Stimulated activated naive B cell treated with anti-CD40 and anti-IgM and Interleukin-4, amounts not matched to agents 10 μg/mL and 1 μg/mL and 100 μg/mL, for 72 hours (primary cell): ENCODE measurements around the gene POPDC3.
"Not testable (repeated sequence)": the region's sequence is repeated elsewhere in the genome, so short reads cannot be mapped to it uniquely, and the experiment has no call there.

Source experiments
- ATAC-seq, 2 donors: fragments of 150-1000 bp; cut with Tn5 transposase; replicated peaks; 2 replicates each; pipeline ENCODE4 v1.10.0; 2021; ENCODE audit warnings: moderate library complexity in 1 of 2
- DNase-seq: peaks from one replicate; pipeline ENCODE4 v3.0.0; 2021
- H3K27ac Mint-ChIP-seq: one replicate; pipeline ENCODE4 v1.8.0; 2022; ENCODE audit warnings: mild to moderate bottlenecking, mixed read lengths
- H3K27me3 Mint-ChIP-seq, 2 donors: one replicate each; pipeline ENCODE4 v1.8.0; 2022; ENCODE audit warnings: mixed read lengths in 2 of 2
- H3K36me3 Mint-ChIP-seq, 2 donors: one replicate each; pipeline ENCODE4 v1.8.0; 2022; ENCODE audit warnings: mixed read lengths in 2 of 2, mild to moderate bottlenecking in 1 of 2
- H3K4me1 Mint-ChIP-seq, 2 donors: one replicate each; pipeline ENCODE4 v1.8.0; 2022; ENCODE audit warnings: mixed read lengths in 2 of 2, mild to moderate bottlenecking in 1 of 2
- H3K4me3 Mint-ChIP-seq, 2 donors: one replicate each; pipeline ENCODE4 v1.8.0; 2022; ENCODE audit warnings: mild to moderate bottlenecking in 2 of 2, mixed read lengths in 2 of 2, moderate library complexity in 1 of 2
- H3K9me3 Mint-ChIP-seq, 2 donors: one replicate each; pipeline ENCODE4 v1.8.0; 2022; ENCODE audit warnings: mixed read lengths in 2 of 2, mild to moderate bottlenecking in 1 of 2

POPDC3 gene, protein sequence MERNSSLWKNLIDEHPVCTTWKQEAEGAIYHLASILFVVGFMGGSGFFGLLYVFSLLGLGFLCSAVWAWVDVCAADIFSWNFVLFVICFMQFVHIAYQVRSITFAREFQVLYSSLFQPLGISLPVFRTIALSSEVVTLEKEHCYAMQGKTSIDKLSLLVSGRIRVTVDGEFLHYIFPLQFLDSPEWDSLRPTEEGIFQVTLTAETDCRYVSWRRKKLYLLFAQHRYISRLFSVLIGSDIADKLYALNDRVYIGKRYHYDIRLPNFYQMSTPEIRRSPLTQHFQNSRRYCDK

GRCh38 chr6:105179244-105180065 is at the start of gene POPDC3:
TSS of gene POPDC3 (minus strand) at chr6:105180014. CDS start at chr6:105161909, 18,105 bp downstream.
- Mint-ChIP-seq H3K27ac (no peak within 1 kb of the TSS), H3K4me3 (peak within 1 kb of the TSS; percentile 55 to 60), H3K36me3 (no peaks in the 10 kb centered on the region), H3K4me1 (peaks cover 2 to 6% of the 10 kb centered on the region in 2 donors), H3K27me3 (peaks cover 38 to 60% of the 10 kb centered on the region in 2 donors), H3K9me3 (no peaks in the 10 kb centered on the region)
- no peak for DNase-seq
- peak; percentile 50 to 56 for ATAC-seq

GRCh38 chr6:105227295-105227767 is 47.5 kb upstream of the POPDC3 start:
- no peak for ATAC-seq
- no peak for DNase-seq
- no peak overlapping the region for H3K4me3 Mint-ChIP-seq
- peaks cover 14 to 17% of the 10 kb centered on the region in 2 donors for H3K27me3 Mint-ChIP-seq
- H3K9me3 Mint-ChIP-seq, result peaks cover 4 to 6% of the 10 kb centered on the region in 2 donors
- no peaks in the 10 kb centered on the region for H3K4me1 Mint-ChIP-seq
- H3K27ac Mint-ChIP-seq, result no peak overlapping the region
- H3K36me3 Mint-ChIP-seq, result no peaks in the 10 kb centered on the region

DNA sequence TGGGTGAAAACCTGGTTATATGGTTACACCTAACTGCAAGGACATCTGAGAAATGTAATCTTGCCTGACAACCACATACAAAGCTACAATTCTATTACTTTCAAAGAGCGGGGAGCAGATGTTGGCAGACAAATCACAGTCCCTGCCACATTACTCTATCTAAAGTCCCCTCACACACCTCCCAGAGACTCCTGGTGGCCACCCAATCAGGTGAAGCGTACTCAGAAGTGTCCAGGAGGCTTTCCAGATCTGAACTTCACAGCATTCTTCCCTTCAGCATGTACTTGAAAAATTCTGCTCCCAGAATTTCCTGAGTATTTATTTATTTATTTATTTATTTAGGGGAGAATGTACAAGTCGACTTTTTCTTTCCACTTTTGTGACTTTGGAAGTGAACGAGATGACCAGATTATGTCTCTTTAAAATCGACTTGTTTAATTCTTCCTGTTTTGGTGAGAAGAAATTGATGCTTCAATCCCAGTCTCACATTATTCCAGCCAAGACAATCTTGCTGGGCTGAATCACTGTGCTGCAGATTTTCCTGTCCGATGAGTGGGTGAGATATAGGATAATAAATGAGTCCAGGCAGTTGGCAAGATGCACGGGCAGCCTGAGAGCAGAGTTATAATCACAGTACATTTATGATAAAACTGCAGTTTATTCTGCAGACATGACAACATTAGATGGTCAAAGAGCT is 46.9 kb upstream of the POPDC3 start:
- Mint-ChIP-seq H3K9me3 (peaks cover 4 to 6% of the 10 kb centered on the region in 2 donors), H3K4me3 (no peak overlapping the region), H3K27ac (no peak overlapping the region), H3K27me3 (peaks cover 12 to 14% of the 10 kb centered on the region in 2 donors), H3K4me1 (no peaks in the 10 kb centered on the region), H3K36me3 (no peaks in the 10 kb centered on the region)
- DNase-seq (no peak), ATAC-seq (no peak)

DNA sequence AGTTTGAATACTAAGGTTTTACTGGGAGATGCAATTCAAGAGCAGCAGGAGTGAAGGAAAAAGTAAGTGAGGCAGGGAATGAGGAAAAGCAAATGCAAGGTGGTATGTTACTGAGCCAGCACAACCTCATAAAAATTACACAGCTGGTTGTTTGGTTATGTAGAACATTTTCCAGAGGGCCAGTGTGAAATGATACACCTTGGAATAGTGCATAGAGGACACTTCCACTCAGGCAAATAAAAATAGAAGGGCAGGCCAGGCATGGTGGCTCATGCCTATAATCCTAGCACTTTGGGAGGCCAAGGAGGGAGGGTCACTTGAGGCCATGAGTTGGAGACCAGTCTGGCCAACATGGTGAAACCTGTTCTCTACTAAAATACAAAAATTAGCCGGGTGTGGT is 43.4 kb upstream of the POPDC3 start:
- Mint-ChIP-seq H3K36me3 (no peaks in the 10 kb centered on the region), H3K9me3 (no peaks in the 10 kb centered on the region), H3K4me1 (no peaks in the 10 kb centered on the region), H3K27ac (no peak overlapping the region), H3K4me3 (no peak overlapping the region), H3K27me3 (no peaks in the 10 kb centered on the region)
- ATAC-seq (no peak), DNase-seq (no peak)

DNA sequence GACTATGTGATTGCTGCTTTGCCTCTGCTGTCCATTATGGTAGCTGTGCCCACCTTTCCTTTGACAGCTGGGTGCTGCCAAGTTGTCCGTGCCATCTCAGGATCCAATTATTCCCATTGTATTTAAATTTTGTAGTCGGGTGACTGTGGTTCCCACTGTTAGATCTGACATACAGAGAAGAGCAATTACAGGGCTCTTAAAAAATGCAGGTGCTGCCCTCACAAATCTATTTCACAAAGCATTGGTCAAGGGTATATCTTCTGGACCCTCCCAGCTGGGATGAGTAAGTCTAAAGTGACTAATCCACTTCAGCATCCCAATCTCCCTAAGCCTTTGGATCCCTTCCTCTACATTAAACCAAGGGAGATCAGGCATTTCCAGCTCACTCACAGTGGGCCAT is 41.4 kb upstream of the POPDC3 start:
- not testable (repeated sequence) for H3K9me3 Mint-ChIP-seq, ATAC-seq, H3K4me1 Mint-ChIP-seq, H3K27ac Mint-ChIP-seq, H3K27me3 Mint-ChIP-seq, H3K36me3 Mint-ChIP-seq, DNase-seq, H3K4me3 Mint-ChIP-seq

- no peaks in the 10 kb centered on the region for H3K36me3 Mint-ChIP-seq
- H3K27me3 Mint-ChIP-seq, result peaks cover 0 to 4% of the 10 kb centered on the region in 2 donors
- DNase-seq, result no peak
Measured at GRCh38 chr6:105220186-105220585, 40.4 kb upstream of the POPDC3 start.

GRCh38 chr6:105219218-105219617 is 39.4 kb upstream of the POPDC3 start:
- not testable (repeated sequence) for H3K27me3 Mint-ChIP-seq, H3K27ac Mint-ChIP-seq, H3K9me3 Mint-ChIP-seq, ATAC-seq, H3K4me1 Mint-ChIP-seq, DNase-seq, H3K36me3 Mint-ChIP-seq, H3K4me3 Mint-ChIP-seq

More at GRCh38 chr6:105220186-105220585, 40.4 kb upstream of the POPDC3 start:
- H3K27ac Mint-ChIP-seq, result no peak overlapping the region
- ATAC-seq, result no peak
- no peaks in the 10 kb centered on the region for H3K4me1 Mint-ChIP-seq
- no peaks in the 10 kb centered on the region for H3K9me3 Mint-ChIP-seq
- no peak overlapping the region for H3K4me3 Mint-ChIP-seq

DNA sequence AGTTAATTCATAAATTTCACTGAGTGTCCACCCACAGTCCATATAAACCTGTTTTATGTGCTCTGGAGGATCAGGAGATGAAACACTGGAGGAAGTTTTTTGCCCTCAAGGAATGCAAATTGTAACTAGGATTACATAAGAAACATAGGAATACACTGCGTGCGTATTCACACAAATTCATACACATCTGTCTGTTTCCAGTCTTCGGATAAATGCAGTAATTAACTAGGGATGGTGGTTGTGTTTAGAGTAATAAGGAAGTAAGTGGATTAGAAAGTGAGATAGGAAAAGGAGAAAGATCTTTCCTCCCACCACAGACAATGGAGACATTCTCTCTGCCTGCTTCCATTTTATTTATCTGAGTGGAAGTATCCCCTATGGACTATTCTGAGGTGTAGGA is 35.7 kb upstream of the POPDC3 start:
- Mint-ChIP-seq H3K27me3 (peaks cover 0 to 4% of the 10 kb centered on the region in 2 donors), H3K4me1 (no peaks in the 10 kb centered on the region), H3K4me3 (no peak overlapping the region), H3K27ac (no peak overlapping the region), H3K9me3 (no peaks in the 10 kb centered on the region), H3K36me3 (no peaks in the 10 kb centered on the region)
- no peak for DNase-seq
- no peak for ATAC-seq

DNA sequence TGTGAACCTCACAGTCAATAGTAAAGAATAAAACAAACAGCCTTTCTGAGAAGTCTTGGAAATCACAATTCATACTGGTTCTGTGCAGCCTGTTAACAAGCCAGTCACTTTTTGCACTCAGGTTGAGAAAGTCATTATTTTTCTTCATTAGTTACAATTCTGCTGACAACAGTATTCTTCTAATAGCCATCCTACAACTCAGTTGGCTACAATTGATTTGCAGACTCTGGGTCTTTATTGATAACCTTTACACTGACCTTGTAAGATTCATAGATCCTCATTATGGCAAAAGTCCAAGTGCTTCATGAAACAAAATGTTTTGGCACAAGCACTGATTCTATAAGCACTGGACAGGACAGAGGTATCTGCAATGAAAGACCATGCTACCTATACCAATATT is 34.9 kb upstream of the POPDC3 start:
- Mint-ChIP-seq H3K4me3 (no peak overlapping the region), H3K4me1 (no peaks in the 10 kb centered on the region), H3K36me3 (no peaks in the 10 kb centered on the region), H3K27ac (no peak overlapping the region), H3K9me3 (no peaks in the 10 kb centered on the region), H3K27me3 (peaks cover 0 to 4% of the 10 kb centered on the region in 2 donors)
- no peak for DNase-seq
- no peak for ATAC-seq

DNA sequence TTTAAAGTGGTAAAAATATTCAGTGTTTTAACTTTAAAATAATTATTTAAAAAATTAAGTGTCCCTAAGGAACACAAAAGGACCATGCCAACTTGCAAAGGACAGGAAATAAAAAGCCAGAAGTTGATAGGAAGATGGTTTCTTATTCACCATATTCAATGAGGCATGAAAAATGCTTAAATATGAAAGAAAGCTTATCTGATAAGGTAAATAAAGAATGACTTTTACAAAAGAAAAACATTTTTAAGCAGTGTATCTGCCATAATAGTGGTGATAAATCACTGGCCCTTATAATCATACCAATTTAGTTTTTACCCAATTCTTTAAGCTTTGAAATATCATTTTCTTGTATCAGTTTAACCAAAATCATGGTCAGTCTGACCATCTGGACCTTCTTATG is 33.5 kb upstream of the POPDC3 start:
- no peak overlapping the region for H3K4me3 Mint-ChIP-seq
- ATAC-seq (no peak), DNase-seq (no peak)
- H3K4me1 Mint-ChIP-seq, result no peaks in the 10 kb centered on the region
- H3K27me3 Mint-ChIP-seq, result peaks cover 0 to 4% of the 10 kb centered on the region in 2 donors
- no peak overlapping the region for H3K27ac Mint-ChIP-seq
- H3K36me3 Mint-ChIP-seq, result no peaks in the 10 kb centered on the region
- no peaks in the 10 kb centered on the region for H3K9me3 Mint-ChIP-seq

- DNase-seq (no peak), ATAC-seq (peak; percentile 31 to 47)
- Mint-ChIP-seq H3K9me3 (no peaks in the 10 kb centered on the region), H3K27ac (no peak overlapping the region), H3K4me3 (no peak overlapping the region), H3K36me3 (no peaks in the 10 kb centered on the region), H3K4me1 (no peaks in the 10 kb centered on the region), H3K27me3 (peaks cover 0 to 4% of the 10 kb centered on the region in 2 donors)
Measured at GRCh38 chr6:105212587-105212986, 32.8 kb upstream of the POPDC3 start.

GRCh38 chr6:105211831-105212230 is 32.0 kb upstream of the POPDC3 start:
- H3K27me3 Mint-ChIP-seq, result peaks cover 0 to 4% of the 10 kb centered on the region in 2 donors
- no peak overlapping the region for H3K4me3 Mint-ChIP-seq
- no peaks in the 10 kb centered on the region for H3K9me3 Mint-ChIP-seq
- no peak for DNase-seq
- H3K4me1 Mint-ChIP-seq, result no peaks in the 10 kb centered on the region
- no peaks in the 10 kb centered on the region for H3K36me3 Mint-ChIP-seq
- no peak overlapping the region for H3K27ac Mint-ChIP-seq
- no peak for ATAC-seq

DNA sequence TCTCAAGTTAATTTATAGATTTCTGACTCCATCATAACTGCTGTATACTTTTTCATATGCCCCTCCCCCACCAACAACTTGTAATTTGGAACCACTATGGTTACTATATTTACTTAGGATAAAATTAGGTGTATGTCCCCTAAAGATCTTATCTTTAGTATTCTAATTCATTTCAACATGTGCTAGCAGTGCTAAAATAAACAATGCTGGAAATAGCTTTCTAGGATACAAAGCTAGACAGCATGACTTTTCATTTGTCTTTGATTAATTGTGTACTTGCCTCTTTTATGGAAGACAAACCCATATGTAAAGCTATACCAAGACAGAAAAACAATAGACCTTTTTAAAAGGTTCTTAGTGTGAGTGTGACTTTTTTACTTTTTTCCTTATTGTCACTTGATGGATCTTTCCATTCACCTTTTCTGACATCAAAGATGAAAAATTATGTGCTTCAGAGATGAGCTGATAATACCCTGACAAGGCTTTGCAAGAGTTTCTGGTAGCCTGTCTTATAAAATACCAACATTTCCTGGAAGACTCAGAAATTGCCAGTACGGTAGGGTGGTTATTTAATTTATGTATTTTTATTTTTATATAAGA is 31.2 kb upstream of the POPDC3 start:
- DNase-seq, result no peak
- peaks cover 4 to 7% of the 10 kb centered on the region in 2 donors for H3K27me3 Mint-ChIP-seq
- no peaks in the 10 kb centered on the region for H3K4me1 Mint-ChIP-seq
- H3K4me3 Mint-ChIP-seq, result no peak overlapping the region
- ATAC-seq, result no peak
- H3K36me3 Mint-ChIP-seq, result no peaks in the 10 kb centered on the region
- H3K27ac Mint-ChIP-seq, result no peak overlapping the region
- H3K9me3 Mint-ChIP-seq, result no peaks in the 10 kb centered on the region
